T-helper 17 cell (primary cell): ENCODE data around the gene KLHL17. TPM values are rescaled to one million over a fixed set of nuclear protein-coding genes. Genes with fewer than 3 reads are reported as not detected.

Experiments used
- ATAC-seq: fragments of 150-1000 bp; cut with Tn5 transposase; 2 replicates; pipeline ENCODE4 v1.10.0; 2021; ENCODE audit warnings: mild to moderate bottlenecking, moderate library complexity
- DNase-seq, 3 donors: peaks; one replicate each; pipeline versions ENCODE4 v3.0.0 to v3.0.0-alpha.2; 2020 to 2021
- H3K9me3 ChIP-seq: one replicate; pipeline ENCODE4 v1.7.0; 2013; ENCODE audit warnings: low read length, mild to moderate bottlenecking; ENCODE audit not compliant: control insufficient read depth, poor library complexity, severe bottlenecking
- H3K27ac Mint-ChIP-seq: one replicate; pipeline ENCODE4 v1.8.0; 2022; ENCODE audit warnings: mild to moderate bottlenecking, moderate library complexity, mixed read lengths
- H3K27me3 Mint-ChIP-seq: one replicate; pipeline ENCODE4 v1.8.0; 2022; ENCODE audit warnings: mixed read lengths
- H3K36me3 Mint-ChIP-seq: one replicate; pipeline ENCODE4 v1.8.0; 2022; ENCODE audit warnings: low read depth, mixed read lengths
- H3K4me1 Mint-ChIP-seq: one replicate; pipeline ENCODE4 v1.8.0; 2022; ENCODE audit warnings: mild to moderate bottlenecking, mixed read lengths
- H3K4me3 Mint-ChIP-seq: one replicate; pipeline ENCODE4 v1.8.0; 2022; ENCODE audit warnings: mild to moderate bottlenecking, moderate library complexity, mixed read lengths
- total RNA-seq, 4 donors: library from RNA in 2 of 4; stranded (reverse) in 2 of 4; gene quantifications; one replicate each; pipeline ENCODE4 v1.2.3 and lab custom pipeline; 2022 to 2026

The KLHL17 gene
- total RNA-seq, 2 donors from 2014 or later = 16.1 to 16.6 TPM

DNA sequence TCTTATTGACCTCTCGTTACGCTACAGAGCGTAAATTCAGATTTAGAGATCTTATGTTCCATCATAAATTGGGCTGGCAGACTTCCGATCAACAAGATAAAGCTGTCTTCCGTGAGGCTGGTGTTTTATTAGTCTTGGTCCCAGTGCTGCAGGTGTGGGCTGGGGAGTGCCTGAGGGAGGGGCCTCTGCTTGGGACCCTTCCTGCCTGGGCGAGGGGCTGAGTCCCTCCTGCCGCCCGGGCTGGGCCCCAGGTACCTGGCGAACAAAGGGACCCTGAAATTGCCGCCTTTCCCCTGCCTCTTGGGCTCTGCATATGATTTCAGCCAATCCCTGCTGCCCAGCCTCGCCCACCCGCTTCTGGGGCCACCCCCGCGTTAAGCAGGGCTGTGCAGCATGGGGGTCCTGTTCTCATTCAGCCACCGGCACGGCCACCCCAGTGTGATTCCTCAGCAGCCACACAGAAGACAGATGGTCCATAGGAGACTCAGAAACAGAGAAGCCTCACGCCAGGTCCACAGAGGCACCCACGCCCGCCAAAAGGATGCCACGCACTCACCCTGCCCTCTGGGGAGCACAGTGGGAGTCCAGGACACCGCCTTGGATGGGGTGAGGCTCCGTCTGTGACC lies 42.8 kb upstream of the KLHL17 start:
- no peaks in the 10 kb centered on the region for H3K9me3 ChIP-seq
- DNase-seq (no peak), ATAC-seq (no peak)
- peaks cover 68% of the 10 kb centered on the region for H3K27me3 Mint-ChIP-seq
- no peaks in the 10 kb centered on the region for H3K36me3 Mint-ChIP-seq
- H3K4me1 Mint-ChIP-seq = peaks cover 13% of the 10 kb centered on the region
- no peak overlapping the region for H3K4me3 Mint-ChIP-seq
- no peak overlapping the region for H3K27ac Mint-ChIP-seq

DNA sequence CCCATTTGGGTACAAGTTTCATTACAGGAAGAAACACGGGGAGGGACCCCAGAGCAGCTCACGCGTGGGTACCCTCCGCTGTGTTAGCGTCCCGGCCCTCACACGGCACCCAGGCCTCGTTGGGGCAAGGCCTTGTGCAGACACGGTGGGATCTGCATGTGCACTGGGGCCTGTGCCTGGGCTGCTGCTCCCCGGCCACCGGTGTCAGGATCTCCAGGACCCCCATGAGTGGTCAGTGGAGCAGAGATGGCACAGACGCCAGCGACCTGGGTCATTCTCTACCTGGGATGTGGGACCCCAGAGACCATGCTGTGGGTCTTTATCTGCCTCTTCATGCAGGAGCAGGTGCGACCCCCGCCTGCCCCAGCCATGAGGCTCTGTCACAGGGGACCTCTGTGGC lies 42.0 kb upstream of the KLHL17 start:
- Mint-ChIP-seq H3K27me3 (peaks cover 64% of the 10 kb centered on the region), H3K4me1 (peaks cover 13% of the 10 kb centered on the region)

DNA sequence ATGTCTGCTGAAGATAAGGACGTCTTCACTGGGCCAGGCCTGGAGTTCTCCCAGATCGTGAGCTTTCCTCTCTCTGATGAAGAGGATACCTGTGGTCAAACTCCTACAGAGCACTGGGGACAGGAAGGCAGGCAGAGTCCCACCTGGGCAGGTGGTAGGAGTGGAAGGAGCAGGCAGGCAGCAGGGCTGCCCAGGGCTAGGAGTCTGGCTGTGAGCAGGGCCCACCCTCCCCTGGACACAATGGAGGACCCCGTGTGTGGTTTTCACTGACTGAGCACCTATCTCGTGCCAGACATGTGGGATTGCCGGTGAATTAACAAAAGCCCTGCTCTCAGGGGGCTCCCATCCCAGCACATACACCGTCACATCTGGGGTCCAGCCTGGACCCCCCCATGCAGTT lies 41.5 kb upstream of the KLHL17 start:
- Mint-ChIP-seq H3K4me1 (peaks cover 14% of the 10 kb centered on the region), H3K27me3 (peaks cover 64% of the 10 kb centered on the region), H3K4me3 (no peak overlapping the region), H3K36me3 (no peaks in the 10 kb centered on the region), H3K27ac (no peak overlapping the region)
- ATAC-seq = no peak
- no peaks in the 10 kb centered on the region for H3K9me3 ChIP-seq
- DNase-seq = no peak

More for the DNA sequence above, 42.0 kb upstream of the KLHL17 start:
- no peak overlapping the region for H3K27ac Mint-ChIP-seq
- ATAC-seq (no peak), DNase-seq (no peak)
- no peaks in the 10 kb centered on the region for H3K9me3 ChIP-seq
- H3K4me3 Mint-ChIP-seq = no peak overlapping the region
- no peaks in the 10 kb centered on the region for H3K36me3 Mint-ChIP-seq

DNA sequence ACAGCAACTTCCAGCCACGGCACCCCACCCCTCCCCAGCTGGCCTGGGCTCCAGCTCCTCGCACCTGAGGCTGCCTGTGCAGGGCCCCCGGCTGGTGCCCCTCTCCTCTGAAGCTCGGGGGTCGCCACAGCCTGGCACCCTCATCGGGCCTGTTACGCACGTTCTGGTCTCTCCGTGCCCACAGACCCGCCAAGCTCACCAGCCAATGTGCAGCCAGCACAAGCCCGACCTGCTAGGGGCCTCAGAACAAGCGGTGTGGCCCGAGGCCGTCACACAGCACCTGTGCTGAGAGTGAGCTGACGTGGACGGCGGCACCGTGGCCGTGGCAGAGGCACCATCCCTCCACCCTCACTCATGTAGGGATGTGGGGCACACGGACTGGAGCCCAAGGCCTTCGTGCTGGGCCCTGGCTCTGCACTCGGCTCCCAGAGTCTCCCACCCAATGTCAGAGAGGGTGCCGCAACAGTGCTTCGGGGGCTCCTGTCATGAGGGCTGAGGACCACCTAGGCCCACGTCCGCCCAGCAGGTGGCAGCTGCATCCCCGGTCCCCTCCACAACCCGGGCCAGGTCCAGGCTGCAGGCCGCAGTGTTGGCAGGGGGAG lies 41.0 kb upstream of the KLHL17 start:
- H3K4me3 Mint-ChIP-seq = no peak overlapping the region
- no peak for ATAC-seq

DNA sequence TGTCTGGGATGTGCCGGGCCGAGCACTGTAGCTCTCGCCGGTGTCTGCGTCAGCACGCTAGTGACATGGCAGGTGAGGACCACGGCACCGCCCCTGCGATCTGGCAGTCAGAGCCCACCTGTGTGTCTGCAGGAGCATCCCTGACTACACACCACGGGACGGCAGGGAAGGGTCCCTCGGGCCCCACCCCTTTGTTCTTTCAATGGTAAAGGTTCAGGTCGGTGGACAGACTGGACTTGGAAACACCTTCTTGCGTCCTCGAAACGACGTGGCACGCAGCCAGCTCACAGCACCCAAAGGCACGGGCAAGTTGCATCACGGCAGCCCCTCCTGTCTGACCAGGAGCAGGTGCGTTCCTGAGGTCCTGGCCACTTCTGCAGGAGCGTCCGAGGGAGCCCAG lies 40.4 kb upstream of the KLHL17 start:
- no peaks in the 10 kb centered on the region for H3K36me3 Mint-ChIP-seq
- peaks cover 58% of the 10 kb centered on the region for H3K27me3 Mint-ChIP-seq
- H3K27ac Mint-ChIP-seq = no peak overlapping the region
- peak overlapping the region; percentile 69 for H3K4me3 Mint-ChIP-seq
- H3K9me3 ChIP-seq = no peaks in the 10 kb centered on the region
- peaks cover 14% of the 10 kb centered on the region for H3K4me1 Mint-ChIP-seq
- ATAC-seq (no peak), DNase-seq (no peak)

More for the DNA sequence above, 41.0 kb upstream of the KLHL17 start:
- H3K9me3 ChIP-seq = no peaks in the 10 kb centered on the region
- no peak for DNase-seq
- H3K27ac Mint-ChIP-seq = no peak overlapping the region
- H3K4me1 Mint-ChIP-seq = peaks cover 14% of the 10 kb centered on the region
- no peaks in the 10 kb centered on the region for H3K36me3 Mint-ChIP-seq
- H3K27me3 Mint-ChIP-seq = peaks cover 64% of the 10 kb centered on the region

DNA sequence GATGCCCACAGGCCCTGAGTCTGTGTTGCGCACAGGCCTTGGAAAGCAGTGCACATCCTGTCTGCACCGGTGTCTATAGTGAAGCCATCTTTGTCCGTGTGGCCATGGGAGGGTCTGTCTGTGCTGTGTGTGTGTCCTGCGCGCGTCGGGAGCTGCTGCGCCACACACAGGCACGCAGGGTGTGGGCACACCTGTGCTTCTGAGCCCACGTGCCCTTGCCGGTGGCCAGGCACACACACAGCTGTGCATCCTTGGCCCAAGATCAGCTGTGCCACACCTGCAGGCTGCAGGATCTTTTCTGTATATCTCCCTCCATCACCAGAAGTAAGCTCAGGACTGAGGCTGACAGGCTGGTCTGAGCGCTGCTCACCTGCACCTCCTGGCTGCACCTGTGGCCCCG lies 39.9 kb upstream of the KLHL17 start:
- Mint-ChIP-seq H3K36me3 (no peaks in the 10 kb centered on the region), H3K27ac (no peak overlapping the region), H3K4me3 (peak overlapping the region; percentile 69), H3K4me1 (peaks cover 14% of the 10 kb centered on the region), H3K27me3 (peaks cover 52% of the 10 kb centered on the region)
- ATAC-seq (peak; percentile 2), DNase-seq (no peak)
- H3K9me3 ChIP-seq = no peaks in the 10 kb centered on the region

DNA sequence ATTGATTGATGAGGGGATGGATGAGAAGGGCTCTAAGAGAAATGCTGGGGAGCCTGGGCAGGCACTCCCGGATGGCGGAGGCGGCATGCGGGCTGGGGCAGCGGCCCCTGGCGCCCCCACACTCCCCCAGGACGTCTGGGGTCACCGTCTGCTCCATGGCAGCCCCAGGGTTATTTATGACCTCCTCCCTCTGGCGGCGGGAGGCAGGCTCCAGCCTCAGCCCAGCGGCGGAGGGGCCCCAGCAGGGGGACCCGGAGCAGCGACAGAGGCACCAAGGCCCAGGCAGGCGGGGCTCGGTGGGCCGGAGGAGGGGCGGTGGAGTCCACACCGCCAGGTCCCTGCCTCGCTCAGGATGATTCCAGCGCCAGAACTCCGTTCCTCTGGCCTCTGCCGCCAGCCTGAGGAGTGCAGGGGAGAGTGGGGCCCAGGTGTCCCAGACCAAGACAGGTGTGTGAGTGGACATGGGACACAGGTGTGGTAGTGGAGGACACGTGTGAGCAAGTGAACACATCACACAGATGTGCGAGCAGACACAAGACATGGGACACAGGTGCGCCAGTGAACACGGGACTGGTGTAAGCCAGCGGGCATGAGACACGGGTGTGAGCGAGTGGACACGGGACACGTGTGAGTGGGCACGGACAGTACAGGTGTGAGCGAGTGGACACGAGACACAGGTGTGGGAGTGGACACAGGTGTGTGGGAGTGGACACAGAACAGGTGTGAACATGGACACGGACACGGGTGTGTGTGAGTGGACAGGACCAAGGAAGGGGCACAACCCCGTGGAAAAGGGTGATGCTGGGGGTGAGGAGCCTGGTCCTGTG lies 39.2 kb upstream of the KLHL17 start:
- DNase-seq = peak in 2 of 3 donors; percentile 35 to 37
- H3K27me3 Mint-ChIP-seq = peaks cover 50% of the 10 kb centered on the region
- ATAC-seq = peak; percentile 63
- H3K36me3 Mint-ChIP-seq = no peaks in the 10 kb centered on the region
- peaks cover 14% of the 10 kb centered on the region for H3K4me1 Mint-ChIP-seq
- H3K27ac Mint-ChIP-seq = no peak overlapping the region
- peak overlapping the region; percentile 69 for H3K4me3 Mint-ChIP-seq
- no peaks in the 10 kb centered on the region for H3K9me3 ChIP-seq

DNA sequence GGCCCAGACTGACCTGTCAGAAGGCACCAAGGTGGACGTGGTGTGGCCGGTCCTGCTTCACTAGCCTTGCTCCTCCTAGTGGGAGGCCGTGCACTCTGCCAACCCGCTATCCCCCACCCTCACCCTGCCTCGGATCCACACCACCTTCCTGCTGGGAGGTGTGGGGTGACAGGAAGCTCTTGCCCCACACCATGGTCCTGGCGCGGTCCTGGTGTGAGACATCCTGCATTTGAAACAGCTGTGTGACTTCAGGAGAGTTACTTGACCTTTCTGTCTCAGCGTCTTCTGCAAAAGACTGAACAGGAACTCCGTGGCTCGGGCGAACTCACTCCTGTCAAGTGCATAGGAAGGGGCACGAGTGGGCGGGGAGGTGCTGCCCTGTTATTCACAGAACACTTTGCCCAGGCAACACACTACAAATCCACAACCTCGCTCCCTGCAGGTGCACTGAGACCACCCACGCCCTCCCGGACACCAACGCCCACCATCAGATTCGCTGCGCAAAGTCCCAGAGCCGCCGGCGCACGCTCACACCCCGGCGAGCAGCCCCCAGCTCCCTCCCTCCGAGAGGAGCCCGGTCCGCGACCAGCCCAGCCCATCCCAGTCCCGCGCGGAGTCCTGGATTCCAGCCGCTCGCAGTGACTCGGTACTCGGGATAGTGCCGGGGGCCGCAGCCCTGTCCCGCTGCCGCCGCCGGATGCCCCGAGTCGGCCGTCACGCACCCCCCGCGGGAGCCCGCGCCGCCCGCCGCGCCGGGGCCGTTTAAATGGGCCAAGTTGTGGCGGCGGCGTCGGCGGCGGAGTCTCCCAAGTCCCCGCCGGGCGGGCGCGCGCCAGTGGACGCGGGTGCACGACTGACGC lies 37.0 kb upstream of the KLHL17 start, which contains the start of gene SAMD11:
Gene SAMD11, plus strand, starts transcription at position 793 of the 860 bp plus-strand sequence. CDS start 509 bp downstream, outside the sequence.
- H3K9me3 ChIP-seq = no peaks in the 10 kb centered on the region
- Mint-ChIP-seq H3K27me3 (peaks cover 58% of the 10 kb centered on the region), H3K4me3 (peak within 1 kb of the TSS; percentile 83), H3K36me3 (no peaks in the 10 kb centered on the region), H3K27ac (no peak within 1 kb of the TSS), H3K4me1 (peaks cover 14% of the 10 kb centered on the region)
- ATAC-seq (peak; percentile 74), DNase-seq (peak; percentile 62 to 80 (median 62))

DNA sequence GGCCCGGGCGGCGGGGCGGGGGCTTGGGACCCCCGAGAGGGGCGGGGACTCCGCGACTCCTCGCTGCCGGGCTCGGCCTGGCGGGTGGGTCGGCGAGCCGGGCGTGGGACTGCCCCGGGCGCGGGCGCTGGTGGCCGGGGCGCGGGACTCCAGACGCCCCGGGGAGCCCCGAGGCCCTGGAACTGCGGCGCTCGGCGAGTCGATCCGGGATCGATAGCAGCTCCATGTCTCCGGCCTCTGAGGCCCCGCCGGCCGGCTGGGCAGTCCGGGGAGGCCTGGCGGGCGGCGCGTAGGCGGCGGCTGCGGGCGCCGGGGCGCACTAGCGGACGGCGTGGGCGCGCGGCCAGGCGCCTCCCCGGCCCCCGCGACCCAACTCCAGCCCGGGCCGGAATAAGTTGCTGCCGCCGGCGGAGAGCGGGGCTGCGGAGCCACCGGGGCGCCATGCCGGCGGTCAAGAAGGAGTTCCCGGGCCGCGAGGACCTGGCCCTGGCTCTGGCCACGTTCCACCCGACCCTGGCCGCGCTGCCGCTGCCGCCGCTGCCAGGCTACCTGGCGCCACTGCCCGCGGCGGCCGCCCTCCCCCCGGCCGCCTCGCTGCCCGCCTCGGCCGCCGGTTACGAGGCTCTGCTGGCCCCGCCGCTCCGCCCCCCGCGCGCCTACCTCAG lies 36.3 kb upstream of the KLHL17 start:
- Mint-ChIP-seq H3K27ac (no peak overlapping the region), H3K36me3 (no peaks in the 10 kb centered on the region), H3K4me3 (peak overlapping the region; percentile 83), H3K4me1 (peaks cover 14% of the 10 kb centered on the region), H3K27me3 (peaks cover 54% of the 10 kb centered on the region)
- no peaks in the 10 kb centered on the region for H3K9me3 ChIP-seq
- DNase-seq (no peak), ATAC-seq (no peak)

DNA sequence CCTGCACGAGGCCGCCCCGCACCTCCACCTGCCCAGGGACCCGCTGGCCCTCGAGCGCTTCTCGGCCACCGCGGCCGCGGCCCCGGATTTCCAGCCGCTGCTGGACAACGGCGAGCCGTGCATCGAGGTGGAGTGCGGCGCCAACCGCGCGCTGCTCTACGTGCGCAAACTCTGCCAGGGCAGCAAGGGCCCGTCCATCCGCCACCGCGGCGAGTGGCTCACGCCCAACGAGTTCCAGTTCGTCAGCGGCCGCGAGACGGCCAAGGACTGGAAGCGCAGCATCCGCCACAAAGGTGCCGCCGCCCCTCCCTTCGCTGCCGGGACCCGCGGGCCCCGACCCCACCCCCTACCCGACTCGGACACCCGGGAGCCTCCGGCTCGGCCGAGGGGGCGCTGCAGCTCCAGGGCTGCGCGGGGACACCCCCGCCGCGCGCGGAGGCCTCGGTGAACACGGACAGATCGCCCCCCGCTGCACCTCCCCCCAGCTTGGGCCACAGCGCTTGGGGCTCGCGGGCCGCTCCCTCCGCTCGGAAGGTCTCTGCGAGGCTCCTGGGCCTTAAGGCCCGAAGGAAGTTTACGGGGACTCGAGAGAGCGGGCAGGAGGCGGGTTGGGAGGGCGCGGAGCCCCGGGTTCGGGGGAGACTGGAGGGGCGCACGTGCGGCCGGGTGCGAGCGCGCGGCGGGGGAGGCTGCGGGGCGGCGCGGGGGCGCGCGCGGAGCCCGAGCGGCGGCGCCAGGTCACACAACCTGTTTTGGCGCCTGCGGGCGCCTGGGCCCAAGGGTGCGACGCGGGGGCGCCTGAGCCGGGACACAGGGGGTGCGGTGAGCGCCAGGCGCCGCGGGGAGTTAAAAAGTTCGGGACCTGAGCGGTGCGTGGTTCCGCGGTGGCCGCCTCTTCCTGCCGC lies 35.5 kb upstream of the KLHL17 start:
- peaks cover 14% of the 10 kb centered on the region for H3K4me1 Mint-ChIP-seq
- H3K27me3 Mint-ChIP-seq = peaks cover 56% of the 10 kb centered on the region
- no peak for ATAC-seq
- H3K36me3 Mint-ChIP-seq = no peaks in the 10 kb centered on the region
- peak overlapping the region; percentile 63 for H3K4me3 Mint-ChIP-seq
- H3K27ac Mint-ChIP-seq = no peak overlapping the region
- no peak for DNase-seq
- no peaks in the 10 kb centered on the region for H3K9me3 ChIP-seq

DNA sequence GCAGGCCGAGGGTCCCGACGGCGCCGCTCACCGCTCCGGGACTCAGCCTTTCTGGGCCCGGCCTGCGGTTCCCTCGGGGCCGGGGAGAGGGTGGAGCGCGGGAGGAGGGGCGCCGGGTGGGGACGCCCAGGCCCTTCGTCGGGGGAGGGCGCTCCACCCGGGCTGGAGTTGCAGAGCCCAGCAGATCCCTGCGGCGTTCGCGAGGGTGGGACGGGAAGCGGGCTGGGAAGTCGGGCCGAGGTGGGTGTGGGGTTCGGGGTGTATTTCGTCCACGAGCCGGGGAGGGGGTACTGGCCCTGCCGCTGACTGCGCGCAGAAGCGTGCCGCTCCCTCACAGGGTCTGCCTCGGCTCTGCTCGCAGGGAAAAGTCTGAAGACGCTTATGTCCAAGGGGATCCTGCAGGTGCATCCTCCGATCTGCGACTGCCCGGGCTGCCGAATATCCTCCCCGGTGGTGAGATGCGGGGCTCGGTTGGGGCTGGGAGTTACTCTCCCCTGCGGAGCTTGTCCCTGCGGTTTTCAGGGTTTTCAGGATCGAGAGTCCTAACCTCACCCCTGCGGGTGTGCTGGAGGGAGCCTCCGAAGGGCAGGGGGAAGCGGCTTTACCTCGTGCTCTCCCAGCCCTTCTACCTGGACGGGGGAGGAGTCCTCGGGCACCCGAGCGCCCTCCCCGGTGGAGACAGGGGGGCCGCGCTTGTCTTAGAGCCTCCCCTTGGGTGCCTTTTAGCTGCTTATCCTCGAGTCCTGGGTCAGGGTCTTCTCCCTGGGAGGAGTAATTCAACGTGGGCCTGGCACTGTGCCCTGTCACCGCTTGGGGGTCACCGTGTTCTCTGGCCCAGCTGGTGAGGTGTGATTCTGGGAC lies 34.6 kb upstream of the KLHL17 start:
- no peaks in the 10 kb centered on the region for H3K9me3 ChIP-seq
- Mint-ChIP-seq H3K4me3 (peak overlapping the region; percentile 68), H3K27ac (no peak overlapping the region), H3K4me1 (peaks cover 10% of the 10 kb centered on the region), H3K27me3 (peaks cover 47% of the 10 kb centered on the region), H3K36me3 (no peaks in the 10 kb centered on the region)
- DNase-seq = no peak
- no peak for ATAC-seq
